NCI-H82 (cell line): ENCODE data around the gene BCOR.

Source experiments
- DNase-seq: peaks from one replicate; lab custom pipeline; 2025; lab: John Stamatoyannopoulos, UW

BCOR gene

DNA sequence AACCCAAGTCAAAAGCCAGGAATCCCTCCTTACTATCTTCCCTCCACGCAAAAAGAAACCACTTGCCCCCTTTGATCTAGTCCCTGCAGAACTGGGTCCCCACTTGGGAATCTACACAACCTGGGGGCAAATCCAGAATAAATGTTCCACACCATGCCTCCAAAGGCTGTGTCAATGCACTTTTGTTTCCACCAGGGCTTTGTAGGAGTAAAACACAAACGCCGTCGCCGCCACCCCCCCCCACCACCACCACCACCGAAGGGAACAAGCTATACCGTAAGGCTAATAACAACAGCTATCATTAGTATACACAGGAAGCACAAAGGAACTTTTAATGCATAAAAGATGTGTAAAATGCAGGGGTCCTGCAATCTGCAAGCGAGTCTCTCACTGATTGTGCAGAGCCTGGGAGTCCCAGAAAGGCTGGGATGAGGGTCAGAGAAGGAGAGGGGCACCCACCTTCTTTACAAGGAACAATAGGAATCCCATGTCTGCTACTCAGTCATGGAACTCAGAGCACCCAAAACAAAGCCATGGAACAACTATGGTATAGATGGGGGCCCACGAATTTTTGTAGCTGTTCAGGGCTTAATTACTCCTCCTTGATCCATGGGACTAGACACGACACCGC lies 13.2 kb downstream of the BCOR start:
- DNase-seq, result no peak

DNA sequence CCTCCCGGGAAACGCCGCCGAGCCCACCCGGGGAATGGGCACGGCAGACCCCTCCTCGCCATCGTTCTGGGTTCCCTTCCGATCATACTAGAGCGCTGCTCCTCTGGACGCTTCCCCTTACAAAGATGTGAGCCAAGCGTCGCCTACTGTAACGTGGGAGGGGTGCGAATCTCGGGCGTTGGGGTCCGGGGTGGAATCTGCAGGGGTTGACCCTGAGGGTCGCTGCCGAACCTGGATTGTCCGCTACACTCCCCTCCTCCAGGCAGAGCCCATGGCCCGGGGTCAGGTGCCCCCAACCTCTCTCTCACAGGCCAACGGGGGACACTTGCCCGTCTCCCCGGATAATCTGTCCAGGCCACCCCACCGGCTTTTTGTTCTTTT lies 13.8 kb downstream of the BCOR start:
- no peak for DNase-seq

DNA sequence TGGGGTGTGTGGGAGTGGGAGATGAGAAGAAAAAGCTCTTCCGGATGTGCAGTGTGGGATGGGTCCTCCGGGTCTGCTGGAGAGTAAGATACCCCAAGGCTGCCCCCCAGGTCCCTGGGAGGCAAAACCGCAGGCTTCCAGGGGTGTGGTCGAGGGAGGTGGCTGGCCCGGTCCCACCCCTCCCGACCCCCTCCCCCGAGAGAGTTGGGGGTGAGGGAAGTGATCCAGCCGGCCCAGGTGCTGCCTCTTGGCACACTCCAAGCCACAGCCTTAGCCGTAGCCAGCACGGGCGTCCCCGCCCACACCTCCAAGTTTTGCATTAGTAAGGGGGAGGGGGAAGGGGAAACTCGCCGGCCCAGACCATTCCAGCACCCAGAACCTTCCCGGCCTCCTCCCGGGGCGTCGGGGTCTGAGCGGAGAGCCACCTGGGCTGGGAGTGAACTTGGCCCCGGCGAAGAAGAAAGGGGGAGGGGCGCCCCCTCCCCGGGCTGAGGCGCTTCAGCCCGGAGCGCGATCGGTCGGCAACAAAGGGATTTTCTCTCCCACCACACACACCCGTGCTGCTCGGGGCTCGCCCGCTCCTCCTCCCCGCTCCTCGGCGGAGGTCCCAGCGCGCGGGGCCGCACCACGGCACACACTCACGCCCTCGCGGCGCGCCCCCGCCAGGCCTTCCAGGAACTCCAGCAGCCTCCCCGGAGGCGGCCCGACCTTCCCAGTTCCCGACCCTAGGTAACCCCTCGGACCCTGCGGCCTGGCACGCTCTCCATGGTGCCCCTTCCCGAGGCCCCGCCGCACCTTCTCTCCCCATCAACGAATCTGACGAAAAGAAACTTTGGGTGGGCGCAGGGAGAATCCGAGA lies 14.4 kb downstream of the BCOR start:
- no peak for DNase-seq

DNA sequence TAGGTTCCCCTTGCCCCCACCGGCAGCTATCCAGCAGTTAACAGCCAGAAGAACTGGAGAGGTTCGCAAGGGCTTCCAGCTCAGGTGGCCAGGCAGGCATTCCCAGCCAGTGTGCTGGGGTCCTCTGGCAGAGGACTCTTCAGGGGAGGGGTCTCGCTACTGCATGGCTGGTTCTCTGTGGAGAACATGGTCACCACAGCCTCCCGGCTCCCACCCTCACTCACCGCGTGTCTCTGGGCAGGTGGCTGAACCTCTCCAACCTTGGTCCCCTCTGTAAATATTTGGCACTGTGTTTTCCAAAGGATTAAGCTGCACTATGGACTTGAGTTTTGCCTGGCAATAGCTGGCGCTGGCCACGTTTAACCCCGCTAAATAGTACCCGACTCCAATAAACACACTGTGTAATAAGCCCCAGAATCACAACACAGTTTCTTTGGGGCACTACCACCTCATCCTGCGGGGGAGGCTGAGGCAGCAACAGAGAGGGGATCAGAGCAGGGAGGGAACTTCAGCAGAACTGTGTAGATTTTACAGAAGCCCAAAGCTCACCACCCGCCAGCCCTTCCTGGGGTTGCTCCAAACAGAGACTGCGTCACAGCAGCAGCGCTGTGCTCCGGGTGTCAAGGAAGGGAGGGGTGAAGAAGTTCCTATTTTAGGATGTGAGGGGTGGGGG lies 15.2 kb downstream of the BCOR start:
- DNase-seq, result no peak

DNA sequence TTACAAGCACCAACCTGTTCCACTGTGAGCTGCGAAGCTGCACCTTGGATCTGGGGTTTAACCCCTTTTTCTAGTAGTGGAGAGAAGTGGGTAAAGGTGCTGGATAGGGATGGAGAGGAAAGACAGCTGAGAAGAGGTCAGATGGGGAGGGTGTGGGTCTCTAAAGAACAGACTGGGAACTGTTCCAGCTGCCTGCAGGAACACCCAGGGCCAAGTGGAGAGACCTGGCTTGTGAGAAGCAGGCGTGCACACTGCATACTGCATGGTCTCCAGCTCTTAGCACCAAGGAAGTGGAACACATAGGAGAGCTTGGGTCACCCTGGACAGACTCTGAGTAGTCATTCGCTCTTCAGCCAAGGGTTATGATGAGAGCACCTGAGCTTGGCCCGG lies 16.1 kb downstream of the BCOR start:
- DNase-seq, result no peak

DNA sequence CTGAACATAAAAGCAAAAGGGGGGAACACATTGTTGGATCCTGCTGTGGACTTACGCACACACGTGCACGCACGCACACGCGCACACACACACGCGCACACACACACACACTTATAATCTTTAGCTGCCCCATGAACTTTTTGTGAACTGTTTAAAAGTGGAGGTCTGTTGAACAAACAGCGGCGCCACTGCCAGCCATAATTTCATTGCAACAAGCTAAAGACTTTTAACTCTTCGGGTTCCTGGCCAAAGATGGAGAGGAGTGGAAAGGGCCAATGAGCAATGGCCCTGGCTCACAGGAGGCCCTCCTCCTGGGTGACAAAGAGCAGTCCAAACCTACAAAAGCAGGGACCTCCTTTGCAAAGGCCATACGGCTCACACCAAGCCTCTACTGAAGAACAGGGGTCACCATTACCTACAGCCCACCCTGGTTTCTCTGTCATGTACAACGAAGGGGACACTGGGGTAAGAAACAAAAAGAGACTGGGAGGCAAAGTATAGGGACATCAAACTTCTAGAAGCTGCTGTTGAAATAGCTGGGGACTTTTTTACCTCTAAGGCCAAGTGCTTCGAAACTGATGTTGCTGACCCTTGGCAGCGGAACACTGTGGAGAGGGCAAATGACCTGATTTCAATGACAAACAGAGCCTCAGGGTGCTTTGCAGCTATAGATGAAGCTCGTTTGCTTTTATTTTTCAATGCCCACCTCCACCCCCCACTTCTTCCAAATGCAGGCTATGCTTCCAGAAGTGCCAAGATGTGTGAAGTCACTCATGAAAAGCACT lies 16.7 kb downstream of the BCOR start:
- DNase-seq, result no peak

DNA sequence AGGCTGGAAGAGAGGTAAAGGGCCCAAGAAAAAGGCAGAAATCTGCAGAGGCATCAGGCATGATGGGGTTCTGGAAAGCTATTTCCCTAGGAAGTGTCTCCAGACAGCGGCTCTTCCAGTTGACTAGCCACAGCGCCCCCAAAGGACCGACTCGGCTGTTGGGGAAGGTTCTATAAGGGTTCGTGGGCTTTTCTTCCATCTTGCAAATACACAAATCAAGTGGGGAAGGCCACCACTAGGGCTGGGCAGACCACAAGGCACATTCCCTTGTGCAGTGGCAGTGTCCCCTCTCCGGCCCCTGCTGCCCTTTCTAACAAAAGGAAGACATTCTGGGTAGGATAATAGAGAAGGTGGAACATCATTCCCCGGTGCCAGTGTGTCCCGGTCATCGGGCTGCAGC lies 18.2 kb downstream of the BCOR start:
- peak; percentile 43 for DNase-seq

DNA sequence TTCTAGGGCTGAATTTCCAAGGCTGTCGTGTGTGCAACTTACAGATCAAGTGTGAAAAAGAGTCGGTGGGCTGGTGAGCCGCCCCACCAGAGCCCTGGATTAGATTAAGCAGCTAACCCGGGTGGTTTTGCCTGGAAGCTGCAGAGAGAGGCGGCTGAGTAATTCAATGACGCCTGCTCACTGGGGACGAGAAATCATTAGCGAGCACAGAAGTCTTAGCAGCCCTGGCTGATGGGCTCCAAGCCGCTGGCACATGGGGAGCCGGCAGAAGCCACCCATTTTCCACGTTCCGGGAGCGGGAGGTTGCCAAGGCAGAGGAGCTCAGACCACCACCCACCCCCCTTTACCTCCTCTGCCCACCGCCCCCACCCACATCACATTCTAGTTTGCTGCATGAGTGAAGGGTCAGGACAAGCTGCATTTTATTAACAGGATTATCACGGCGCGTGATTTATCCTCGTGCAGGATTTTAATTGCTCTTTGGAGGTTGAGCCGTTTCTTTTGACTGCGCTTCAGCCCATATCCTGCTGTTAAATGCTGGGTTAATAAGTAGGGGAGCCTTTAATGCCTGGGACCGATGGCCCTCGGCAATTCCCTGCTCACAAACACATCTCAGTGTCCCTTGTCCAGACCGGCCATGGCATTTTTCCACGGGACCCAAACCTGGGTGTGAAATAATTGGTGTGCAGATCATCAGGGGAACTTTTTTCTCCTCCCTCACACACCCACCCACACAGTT lies 19.1 kb downstream of the BCOR start:
- peak; percentile 82 for DNase-seq

DNA sequence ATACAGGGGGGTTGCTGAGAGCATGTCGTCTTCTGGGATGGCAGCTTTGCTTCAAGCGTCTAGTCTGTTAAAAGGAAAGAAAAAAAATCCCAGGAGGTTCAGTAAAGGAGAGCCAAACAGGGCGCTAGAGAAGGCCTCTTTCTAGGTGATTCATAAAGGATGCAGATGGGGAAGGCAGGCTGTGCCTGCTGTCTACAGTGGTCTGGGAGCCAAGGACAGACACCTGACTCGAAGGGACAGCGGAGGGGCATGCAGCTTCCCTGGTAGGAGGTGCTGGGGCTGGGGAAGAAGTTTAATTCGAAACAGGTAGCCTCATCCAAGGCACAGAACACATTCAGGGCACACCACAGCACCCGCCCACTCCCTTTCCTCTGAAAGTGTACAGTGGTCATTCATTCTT lies 19.9 kb downstream of the BCOR start:
- no peak for DNase-seq

DNA sequence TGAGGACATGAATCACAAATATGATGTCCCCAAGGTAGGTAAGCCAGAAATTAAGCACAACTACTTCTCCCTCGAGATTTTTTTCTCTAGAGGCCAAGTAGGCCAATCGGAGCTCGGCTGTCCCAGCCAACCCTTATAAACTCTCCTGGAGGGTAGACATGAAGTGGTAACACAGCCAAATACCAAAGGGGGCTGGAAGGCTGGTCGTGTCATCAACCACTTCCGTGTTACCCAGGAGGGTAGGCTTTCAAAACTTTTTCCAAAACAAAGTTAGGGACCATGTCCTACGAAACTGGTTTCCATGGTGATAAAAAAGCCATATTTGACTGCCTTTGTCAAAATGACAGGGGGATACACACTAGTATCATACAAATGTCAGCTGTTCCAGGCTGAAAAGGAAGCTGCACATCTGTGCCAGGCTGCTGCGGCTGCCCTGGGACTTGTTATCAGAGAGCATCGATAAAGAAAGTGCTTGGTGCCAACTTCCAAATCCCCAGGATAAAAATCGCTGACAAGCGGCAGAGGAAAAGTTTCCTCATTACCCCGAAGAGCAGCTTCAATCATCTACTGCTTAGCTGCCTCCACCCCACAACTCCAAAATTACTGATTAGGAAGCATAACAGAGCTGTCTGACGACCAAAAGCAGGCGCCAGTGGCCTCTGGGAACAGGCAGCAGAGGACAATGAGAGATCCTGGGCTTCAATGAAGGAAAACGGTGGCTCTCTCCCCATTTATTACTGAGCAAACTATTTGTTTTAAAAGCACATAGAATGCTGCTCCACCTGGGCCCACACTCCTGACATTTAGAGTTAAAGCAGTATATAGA lies 20.8 kb downstream of the BCOR start:
- DNase-seq, result no peak

DNA sequence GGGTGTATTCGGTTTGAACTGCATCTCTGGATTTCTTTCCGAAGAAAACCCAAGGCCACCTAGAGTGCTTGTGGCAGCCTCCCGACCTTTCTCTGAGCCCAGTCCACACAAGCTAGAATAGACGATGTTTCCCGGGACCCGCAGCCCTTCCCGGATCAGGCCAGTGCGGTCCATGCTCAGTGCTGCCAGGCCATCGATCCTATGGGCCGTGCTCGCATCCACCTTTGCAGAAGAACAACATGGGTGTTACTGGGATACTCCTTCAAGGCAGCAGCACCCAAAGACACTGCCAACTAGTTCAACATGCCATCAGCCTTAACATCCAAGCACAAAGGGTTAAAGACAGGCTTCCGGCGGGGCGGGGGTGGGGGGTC lies 22.8 kb downstream of the BCOR start:
- DNase-seq, result no peak

DNA sequence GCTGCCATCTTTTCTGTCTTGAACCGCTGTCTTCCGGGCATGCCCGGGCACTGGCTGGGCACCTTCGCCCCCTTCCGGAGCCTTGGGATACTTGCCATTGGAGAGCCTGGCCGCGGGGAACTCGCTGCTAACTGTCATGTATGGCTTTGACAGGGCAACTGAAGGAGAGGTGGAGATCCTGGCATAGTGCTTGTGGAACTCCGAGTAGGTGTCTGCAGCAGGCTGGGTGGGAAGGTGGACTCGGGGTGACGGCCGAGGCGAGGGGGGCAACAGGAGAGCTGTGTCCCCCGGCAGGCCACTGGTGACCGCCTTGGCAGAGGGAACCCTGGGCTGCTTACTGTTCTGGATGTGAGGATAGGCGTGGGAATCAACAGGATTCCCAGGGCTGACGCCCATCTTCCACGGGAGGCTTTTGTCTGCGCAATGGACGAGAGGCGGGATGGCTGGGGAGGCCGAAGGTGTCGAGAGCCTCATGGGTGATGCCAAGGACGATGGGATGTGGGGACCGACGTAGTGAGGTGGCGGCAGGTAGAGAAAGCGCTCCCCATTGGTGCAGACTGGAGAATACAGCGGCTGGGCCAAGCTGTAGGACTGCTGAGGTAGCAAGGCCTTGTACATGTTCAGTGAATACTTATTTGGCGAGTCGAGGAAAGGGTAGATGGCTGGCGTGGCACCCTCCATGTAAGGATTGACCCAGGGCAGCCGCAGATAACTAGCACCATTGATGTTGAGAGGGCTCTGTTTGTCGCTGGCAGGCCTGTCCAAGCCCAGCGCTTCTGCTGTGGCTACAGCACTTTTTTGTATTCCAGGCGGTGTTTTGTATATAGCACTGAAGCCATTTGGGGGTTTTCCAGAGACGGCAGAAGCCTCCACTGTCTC lies 23.4 kb downstream of the BCOR start:
- no peak for DNase-seq

DNA sequence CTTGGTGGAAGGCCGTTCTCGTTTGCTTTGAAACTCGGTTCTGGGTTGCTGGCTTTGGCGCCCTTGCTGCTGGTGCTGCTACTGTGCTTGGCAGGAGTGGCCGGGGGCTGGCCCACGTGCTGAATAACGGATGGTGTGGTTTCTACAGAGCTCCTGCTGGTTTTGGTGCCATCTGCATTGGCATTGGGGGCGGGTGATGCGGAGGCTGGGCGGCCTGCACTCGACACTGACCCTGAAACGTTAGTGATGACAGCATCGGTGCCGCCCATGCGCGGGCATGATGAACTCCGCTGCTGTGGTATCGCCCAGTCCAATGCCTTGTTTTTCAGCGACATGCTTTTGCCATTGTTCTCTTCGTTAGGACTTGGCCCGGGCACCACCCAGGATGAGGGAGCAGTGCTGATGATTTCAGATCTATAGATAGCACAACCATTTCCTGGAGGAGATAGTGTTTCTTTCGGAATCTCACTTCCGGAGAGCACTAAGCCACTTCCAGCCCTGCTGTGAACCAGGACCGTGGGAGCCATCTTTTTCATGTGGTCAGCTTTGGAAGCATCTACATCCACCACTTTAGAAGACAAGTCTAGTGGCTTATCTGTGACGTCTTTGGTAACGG lies 24.2 kb downstream of the BCOR start:
- DNase-seq, result no peak

DNA sequence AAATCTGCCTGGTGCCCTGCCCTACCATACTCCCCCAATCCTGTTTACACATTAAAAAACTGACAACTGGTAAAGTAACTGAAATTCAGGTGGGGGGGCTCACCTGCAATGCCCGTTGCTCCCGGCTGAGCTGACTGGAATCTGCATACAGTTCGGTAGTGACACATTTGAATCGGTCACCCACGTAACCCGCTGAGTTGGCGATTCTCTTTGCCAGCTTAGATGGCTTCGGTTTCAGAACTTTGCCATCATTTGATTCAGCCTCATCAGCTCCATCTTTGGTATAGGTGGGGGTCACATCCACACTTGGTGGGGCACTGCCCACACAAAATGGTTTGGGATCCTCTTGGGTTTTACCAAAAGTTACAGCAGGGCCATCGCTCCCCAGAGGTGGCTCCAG lies 25.5 kb downstream of the BCOR start:
- no peak for DNase-seq

DNA sequence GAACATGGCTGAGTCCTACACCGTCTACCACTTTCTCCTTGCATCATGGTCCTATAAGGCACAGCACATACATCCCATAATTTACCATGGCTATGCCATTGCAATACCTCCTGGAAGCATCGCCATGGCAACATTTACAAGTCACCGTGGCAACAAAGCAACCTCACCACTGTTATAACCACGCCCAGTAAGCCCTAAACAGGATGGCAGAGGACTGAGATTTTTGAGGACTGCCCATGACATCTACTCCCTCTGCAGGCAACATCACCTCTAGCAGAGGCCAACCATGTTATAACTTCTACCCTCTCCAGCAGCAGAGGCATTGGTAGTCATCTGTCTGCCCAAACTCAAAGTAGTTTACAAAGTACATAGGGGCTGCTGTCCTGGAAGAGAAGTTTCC lies 29.7 kb downstream of the BCOR start:
- DNase-seq, result peak; percentile 33

DNA sequence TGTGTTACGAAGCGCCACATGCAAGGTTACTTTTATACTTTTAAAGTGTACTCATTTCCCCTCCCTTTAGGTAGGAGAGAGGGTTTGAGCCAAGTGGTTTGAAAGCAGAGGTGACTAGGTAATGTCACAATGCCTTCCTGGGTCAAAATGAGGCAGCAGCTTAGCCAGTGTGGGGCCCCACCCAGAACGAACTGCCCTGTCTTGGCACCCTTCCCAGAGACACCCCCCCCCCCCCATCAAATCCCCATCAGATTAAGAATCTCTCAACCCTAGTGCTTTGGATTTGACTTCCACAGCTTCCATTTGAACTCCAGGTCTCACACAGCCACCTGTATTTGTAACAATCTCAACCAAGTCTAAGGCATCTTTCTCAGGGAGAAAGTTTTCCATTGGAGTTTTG lies 31.1 kb downstream of the BCOR start:
- peak; percentile 48 for DNase-seq

DNA sequence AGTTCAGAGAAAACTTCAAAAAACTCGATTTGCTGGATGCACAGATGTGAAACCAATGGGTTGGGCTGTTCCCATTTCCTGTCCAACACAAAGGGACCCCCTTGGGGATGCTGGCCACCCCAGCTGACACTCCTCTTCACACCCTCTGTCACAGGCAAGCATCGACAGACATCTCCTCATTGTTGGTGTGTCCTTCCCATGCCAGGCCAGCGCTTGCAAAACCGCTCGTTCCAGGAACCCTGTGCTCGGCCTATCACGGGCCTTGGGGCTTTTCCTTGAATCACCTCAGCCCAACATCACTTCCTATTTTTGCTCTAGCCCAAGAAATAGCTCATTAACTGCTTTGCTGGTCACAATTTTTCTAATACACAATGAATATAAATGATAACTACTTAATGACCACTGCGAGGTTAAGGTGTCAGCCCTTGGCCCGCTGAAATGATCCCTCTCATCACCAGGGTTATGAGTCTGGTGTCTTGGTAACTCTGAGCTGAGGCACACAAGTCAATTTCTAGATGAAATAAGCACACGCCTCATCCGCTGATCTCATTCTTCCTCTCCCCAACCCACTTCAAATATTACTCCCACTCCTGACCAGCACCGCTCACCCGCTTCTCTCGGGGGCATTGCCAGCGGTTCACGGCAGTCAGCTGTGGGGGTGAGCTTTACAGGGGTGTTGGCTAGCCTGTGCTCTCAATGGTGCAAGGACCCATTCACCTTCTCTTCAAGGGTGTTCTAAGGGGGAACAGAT lies 32.3 kb downstream of the BCOR start:
- DNase-seq, result no peak

DNA sequence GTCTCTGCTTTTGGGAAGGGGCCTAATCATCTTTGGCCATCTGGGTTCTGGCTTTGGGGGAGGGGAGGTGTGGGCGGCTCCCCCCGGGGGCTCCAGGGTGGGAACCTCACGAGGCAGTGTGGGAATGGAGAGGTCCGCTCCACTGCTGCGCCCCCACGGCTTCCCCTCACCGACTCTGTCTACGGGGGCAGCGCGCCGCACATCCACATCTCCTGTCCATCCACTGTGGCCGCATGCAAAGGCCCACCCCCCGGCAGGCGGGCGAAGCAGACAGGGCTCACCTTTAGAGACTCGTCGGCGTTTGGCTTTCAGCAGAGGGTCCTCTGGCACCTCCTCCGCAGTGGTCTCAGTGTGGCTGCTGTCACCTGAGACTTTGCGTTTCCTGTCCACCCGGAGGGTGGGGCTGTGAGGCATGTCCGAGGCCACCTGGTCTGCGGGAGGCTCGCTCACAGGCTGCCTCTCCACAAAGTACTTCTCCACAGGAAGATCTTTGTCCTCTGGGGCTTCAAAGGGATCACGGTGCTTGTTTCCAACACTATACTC lies 33.6 kb downstream of the BCOR start:
- DNase-seq, result no peak
